Esophagus squamous epithelium (tissue), 5 donors: ENCODE results near the gene CTIF. TPM values are rescaled to one million over a fixed set of nuclear protein-coding genes. Genes with fewer than 3 reads are reported as not detected.
"Not testable (repeated sequence)": the region's sequence is repeated elsewhere in the genome, so short reads cannot be mapped to it uniquely, and the experiment has no call there.

ENCODE experiments used
- DNase-seq: peaks from one replicate; lab custom pipeline; 2025; lab: John Stamatoyannopoulos, UW
- H3K27ac ChIP-seq, 4 donors: fragments of 200-600 bp; sonication (generic); one replicate each; pipeline ENCODE4 v1.5.1; 2016 to 2019; ENCODE audit warnings: mild to moderate bottlenecking in 1 of 4
- H3K27me3 ChIP-seq, 4 donors: fragments of 200-600 bp; sonication (generic); 1 replicate in 3 of 4; 2 replicates in 1 of 4; pipeline versions ENCODE4 v1.5.1 to v1.6.0; 2017 to 2021; ENCODE audit warnings: antibody characterized with exemption in 1 of 4
- H3K36me3 ChIP-seq, 3 donors: fragments of 200-600 bp; sonication (generic); one replicate each; pipeline ENCODE4 v1.5.1; 2016 to 2019
- H3K4me1 ChIP-seq, 3 donors: fragments of 200-600 bp; sonication (generic); one replicate each; pipeline ENCODE4 v1.5.1; 2017 to 2019
- H3K4me3 ChIP-seq, 4 donors: fragments of 200-600 bp; sonication (generic); 1 replicate in 3 of 4; 2 replicates in 1 of 4; pipeline ENCODE4 v1.5.1; 2016 to 2019; ENCODE audit warnings: mild to moderate bottlenecking in 2 of 4, moderate library complexity in 1 of 4
- H3K9me3 ChIP-seq, 3 donors: fragments of 200-600 bp; sonication (generic); one replicate each; pipeline ENCODE4 v1.5.1; 2016 to 2019
- POLR2A ChIP-seq, 4 donors: fragments of 450-650 bp; IDR thresholded peaks; one replicate each; pipeline ENCODE4 v1.6.1; 2017; ENCODE audit warnings: antibody characterized with exemption in 4 of 4, mild to moderate bottlenecking in 4 of 4, moderate library complexity in 3 of 4
- WGBS, 2 donors: methylation state at CpG; one replicate each; pipeline ENCODE4 v1.1.5; 2018; 5-methylcytosine and 5-hydroxymethylcytosine counted together
- intact Hi-C: fragments of 100-400 bp; cut with DNase I; formaldehyde crosslinking; loops from one replicate; pipeline ENCODE4 v1.15.0; 2022
- total RNA-seq, 4 donors: library from RNA; depleted of rRNA; stranded (reverse); fragments of >200 nt; gene quantifications; one replicate each; pipeline ENCODE4 v1.1.0, GENCODE V29; 2016
- TF ChIP-seq, protein P1 (sequence below), 6 experiments: fragments of 450-650 bp in 4 of 6; fragments of 200-600 bp in 2 of 6; sonication (generic) in 2 of 6; IDR thresholded peaks; one replicate each; pipeline ENCODE4 v1.5.1; 2016 to 2019; ENCODE audit warnings: antibody characterized with exemption in 6 of 6, mild to moderate bottlenecking in 4 of 6, moderate library complexity in 4 of 6
- donor health status: DM: yes; HTN: yes; CAD: no.

The CTIF gene
- total RNA-seq, 4 donors from 2014 or later: 4.7 to 24.2 (median 10.2) TPM

DNA sequence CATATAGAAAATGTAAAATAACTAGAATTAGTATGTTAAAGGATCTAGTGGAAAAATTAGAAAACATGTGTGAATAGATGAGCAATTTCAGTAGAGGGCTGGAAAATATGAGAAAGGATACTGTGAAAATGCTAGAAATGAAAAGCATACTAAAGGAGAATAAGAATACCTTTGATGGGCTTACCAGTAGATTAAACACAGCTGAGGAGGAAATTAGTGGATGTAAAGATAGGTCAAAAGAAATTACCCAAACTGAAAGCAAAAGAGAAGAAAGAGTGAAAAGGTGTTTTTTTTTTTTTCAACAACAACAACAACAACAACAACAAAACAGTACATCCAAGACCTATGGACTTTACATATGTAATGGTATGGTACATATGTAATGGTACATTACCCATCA lies 41.0 kb upstream of the CTIF start:
- Histone ChIP-seq H3K36me3 (no peaks in the 10 kb centered on the region), H3K27me3 (peaks cover 0 to 6% (median 0%) of the 10 kb centered on the region in 4 donors), H3K9me3 (no peaks in the 10 kb centered on the region), H3K4me1 (peaks cover 0 to 11% (median 4%) of the 10 kb centered on the region in 3 donors), H3K27ac (no peak overlapping the region), H3K4me3 (no peak overlapping the region)
- TF ChIP-seq POLR2A (IDR thresholded peaks at IDR 0.05): no peak
- TF ChIP-seq, protein P1, sequence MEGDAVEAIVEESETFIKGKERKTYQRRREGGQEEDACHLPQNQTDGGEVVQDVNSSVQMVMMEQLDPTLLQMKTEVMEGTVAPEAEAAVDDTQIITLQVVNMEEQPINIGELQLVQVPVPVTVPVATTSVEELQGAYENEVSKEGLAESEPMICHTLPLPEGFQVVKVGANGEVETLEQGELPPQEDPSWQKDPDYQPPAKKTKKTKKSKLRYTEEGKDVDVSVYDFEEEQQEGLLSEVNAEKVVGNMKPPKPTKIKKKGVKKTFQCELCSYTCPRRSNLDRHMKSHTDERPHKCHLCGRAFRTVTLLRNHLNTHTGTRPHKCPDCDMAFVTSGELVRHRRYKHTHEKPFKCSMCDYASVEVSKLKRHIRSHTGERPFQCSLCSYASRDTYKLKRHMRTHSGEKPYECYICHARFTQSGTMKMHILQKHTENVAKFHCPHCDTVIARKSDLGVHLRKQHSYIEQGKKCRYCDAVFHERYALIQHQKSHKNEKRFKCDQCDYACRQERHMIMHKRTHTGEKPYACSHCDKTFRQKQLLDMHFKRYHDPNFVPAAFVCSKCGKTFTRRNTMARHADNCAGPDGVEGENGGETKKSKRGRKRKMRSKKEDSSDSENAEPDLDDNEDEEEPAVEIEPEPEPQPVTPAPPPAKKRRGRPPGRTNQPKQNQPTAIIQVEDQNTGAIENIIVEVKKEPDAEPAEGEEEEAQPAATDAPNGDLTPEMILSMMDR (IDR thresholded peaks at IDR 0.05): no peak
- intact Hi-C loops: no loop called here
- DNase-seq: no peak

DNA sequence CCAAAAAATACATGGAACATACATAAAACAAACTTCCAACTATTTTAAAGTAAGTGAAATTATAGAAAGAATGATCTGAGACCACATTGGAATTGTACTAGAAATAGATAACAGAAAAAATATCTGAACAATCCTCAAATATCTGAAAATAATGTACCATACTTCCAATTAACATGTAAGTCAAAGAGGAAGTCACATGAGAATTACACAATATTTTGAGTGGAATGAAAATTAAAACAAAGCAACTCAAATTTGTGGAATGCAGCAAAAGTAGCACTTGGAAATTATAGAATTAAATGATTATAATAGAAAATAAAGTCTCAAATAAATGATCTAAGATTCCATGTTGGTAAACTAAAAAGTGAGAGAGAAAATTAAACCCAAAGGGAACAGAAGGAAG lies 38.3 kb upstream of the CTIF start:
- Histone ChIP-seq H3K27ac (no peak overlapping the region), H3K9me3 (no peaks in the 10 kb centered on the region), H3K4me1 (no peaks in the 10 kb centered on the region), H3K36me3 (no peaks in the 10 kb centered on the region), H3K4me3 (no peak overlapping the region), H3K27me3 (peaks cover 0 to 4% (median 0%) of the 10 kb centered on the region in 4 donors)
- DNase-seq: no peak
- no peak for TF ChIP-seq POLR2A (IDR thresholded peaks at IDR 0.05)
- TF ChIP-seq, protein P1 (IDR thresholded peaks at IDR 0.05): no peak
- intact Hi-C loops: no loop called here

DNA sequence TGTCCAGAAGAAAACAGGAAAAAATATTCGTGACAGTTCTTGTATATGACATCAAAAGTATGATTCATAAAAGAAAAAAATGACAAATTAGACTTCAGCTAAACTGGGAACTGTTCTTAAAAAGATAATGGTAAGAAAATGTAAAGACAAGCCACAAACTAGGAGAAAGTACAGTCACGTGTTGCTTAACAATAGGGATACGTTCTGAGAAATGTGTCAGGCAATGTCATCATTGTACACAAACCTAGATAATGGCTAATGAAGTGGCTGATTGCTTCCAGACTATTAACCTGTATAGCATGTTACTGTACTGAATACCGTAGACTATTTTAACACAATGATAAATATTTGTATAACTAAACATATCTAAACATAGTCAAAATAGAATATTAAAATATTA lies 35.9 kb upstream of the CTIF start:
- intact Hi-C loops: no loop called here
- TF ChIP-seq, protein P1 (IDR thresholded peaks at IDR 0.05): no peak
- TF ChIP-seq POLR2A (IDR thresholded peaks at IDR 0.05): no peak
- no peak overlapping the region for H3K27ac ChIP-seq
- WGBS, 2 donors: 49 to 62% methylated on average over 4 of the region's 4 CpGs
- H3K9me3 ChIP-seq: peaks cover 0 to 22% (median 11%) of the 10 kb centered on the region in 3 donors
- DNase-seq: no peak
- no peaks in the 10 kb centered on the region for H3K36me3 ChIP-seq
- no peaks in the 10 kb centered on the region for H3K4me1 ChIP-seq
- no peak overlapping the region for H3K4me3 ChIP-seq
- no peaks in the 10 kb centered on the region for H3K27me3 ChIP-seq

DNA sequence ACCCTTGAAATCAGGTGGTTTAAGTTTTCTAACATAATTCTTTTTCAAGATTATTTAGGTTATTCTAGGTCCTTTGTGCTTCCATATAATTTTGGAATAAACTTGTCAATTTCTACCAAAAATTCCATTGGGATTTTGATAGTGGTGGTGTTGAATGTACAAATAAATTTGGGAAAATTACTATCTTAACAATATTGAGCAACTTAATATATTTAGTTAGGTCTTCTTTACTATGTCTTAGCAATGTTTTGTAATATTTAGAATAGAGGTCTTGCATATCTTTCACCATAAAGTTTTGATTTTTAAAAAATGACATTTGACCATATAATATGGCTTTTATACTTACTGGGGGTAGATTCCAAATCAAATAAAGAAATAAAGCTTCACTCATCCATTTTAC lies 34.0 kb upstream of the CTIF start:
- H3K9me3 ChIP-seq: peaks cover 0 to 22% (median 11%) of the 10 kb centered on the region in 3 donors
- DNase-seq: no peak
- no peak for TF ChIP-seq POLR2A (IDR thresholded peaks at IDR 0.05)
- TF ChIP-seq, protein P1 (IDR thresholded peaks at IDR 0.05): no peak
- no peaks in the 10 kb centered on the region for H3K27me3 ChIP-seq
- intact Hi-C loops: no loop called here
- no peak overlapping the region for H3K27ac ChIP-seq
- no peaks in the 10 kb centered on the region for H3K4me1 ChIP-seq
- H3K36me3 ChIP-seq: no peaks in the 10 kb centered on the region
- no peak overlapping the region for H3K4me3 ChIP-seq

DNA sequence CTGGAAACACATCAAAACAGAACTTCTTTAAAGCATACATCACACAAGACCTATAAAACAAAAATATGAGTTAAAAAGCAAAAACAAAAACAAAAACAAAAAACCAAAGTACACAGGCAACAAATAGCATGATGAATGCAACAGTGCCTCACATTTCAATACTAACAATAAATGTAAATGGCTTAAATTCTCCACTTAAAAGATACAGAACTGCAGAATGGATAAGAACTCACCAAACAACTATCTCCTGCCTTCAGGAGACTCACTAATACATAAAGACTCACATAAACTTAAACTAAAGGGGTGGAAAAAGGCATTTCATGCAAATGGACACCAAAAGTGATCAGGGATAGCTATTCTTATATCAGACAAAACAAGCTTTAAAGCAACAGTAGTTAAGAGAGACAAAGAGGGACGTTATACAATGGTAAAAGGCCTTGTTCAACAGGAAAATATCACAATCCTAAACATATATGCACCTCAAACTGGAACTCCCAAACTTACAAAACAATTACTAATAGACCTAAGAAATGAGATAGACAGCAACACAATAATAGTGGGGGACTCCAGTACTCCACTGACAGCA lies 31.8 kb upstream of the CTIF start:
- WGBS, 2 donors: 56 to 95% methylated on average over 1 of the region's 1 CpG
- H3K27ac ChIP-seq, H3K4me1 ChIP-seq, H3K36me3 ChIP-seq, H3K27me3 ChIP-seq, DNase-seq, intact Hi-C loops, H3K4me3 ChIP-seq: not testable (repeated sequence)
- H3K9me3 ChIP-seq: peaks cover 0 to 22% (median 11%) of the 10 kb centered on the region in 3 donors

DNA sequence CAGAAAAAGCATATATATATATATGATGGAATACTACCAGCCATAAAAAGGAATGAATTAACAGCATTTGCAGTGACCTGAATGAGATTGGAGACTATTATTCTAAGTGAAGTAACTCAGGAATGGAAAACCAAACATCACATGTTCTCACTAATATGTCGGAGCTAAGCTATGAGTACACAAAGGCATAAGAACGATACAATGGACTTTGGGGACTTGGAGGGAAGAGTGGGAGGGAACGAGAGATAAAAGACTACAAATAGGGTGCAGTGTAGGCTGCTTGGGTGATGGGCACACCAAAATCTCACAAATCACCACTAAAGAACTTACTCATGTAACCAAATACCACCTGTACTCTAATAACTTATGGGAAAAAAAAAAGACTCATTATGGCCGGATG lies 26.3 kb upstream of the CTIF start:
- H3K36me3 ChIP-seq, H3K9me3 ChIP-seq, intact Hi-C loops, DNase-seq, H3K27ac ChIP-seq, H3K4me3 ChIP-seq, H3K27me3 ChIP-seq, H3K4me1 ChIP-seq: not testable (repeated sequence)
- WGBS, 2 donors: 45 to 57% methylated on average over 4 of the region's 4 CpGs
